Testis (tissue), 2 donors: ENCODE data around the gene PLEKHN1.

Source experiments
- CTCF ChIP-seq, 3 experiments: fragments of 450-650 bp in 2 of 3; fragments of 200-600 bp in 1 of 3; sonication (generic) in 1 of 3; IDR thresholded peaks; one replicate each; pipeline ENCODE4 v1.5.1; 2016 to 2019; ENCODE audit warnings: antibody characterized with exemption in 3 of 3, mild to moderate bottlenecking in 2 of 3, moderate library complexity in 1 of 3
- POLR2A ChIP-seq: fragments of 450-650 bp; IDR thresholded peaks from one replicate; pipeline ENCODE4 v1.6.1; 2017; ENCODE audit warnings: antibody characterized with exemption, mild to moderate bottlenecking, moderate library complexity

- TF ChIP-seq CTCF (IDR thresholded peaks at IDR 0.05) (no peak), POLR2A (no peak)
Observed at GRCh38 chr1:927748-928147, 38.5 kb upstream of the PLEKHN1 start.
